SU-DHL-6 (cell line): ENCODE measurements around the gene APOC4.
A peak's percentile ranks its signal among the peaks of the same experiment; 100 is the strongest.

Experiments
- H2AFZ ChIP-seq: fragments of 200-600 bp; sonication (generic); 2 replicates; pipeline ENCODE4 v1.6.1; 2014; ENCODE audit warnings: low read depth, mild to moderate bottlenecking, moderate library complexity, mixed read lengths, antibody characterized with exemption, low read length; ENCODE audit not compliant: severe bottlenecking
- H3F3A ChIP-seq: fragments of 200-600 bp; shearing (Covaris generic); 2 replicates; pipeline ENCODE4 v1.6.0; 2016; ENCODE audit warnings: antibody characterized with exemption, mild to moderate bottlenecking; ENCODE audit not compliant: insufficient read depth
- H3K27ac ChIP-seq: fragments of 200-600 bp; sonication (generic); 2 replicates; pipeline ENCODE4 v1.5.1; 2016; ENCODE audit warnings: low read depth, mild to moderate bottlenecking, low read length, moderate library complexity, mixed read lengths
- H3K27me3 ChIP-seq: fragments of 200-600 bp; sonication (generic), shearing (Covaris generic); 2 replicates; pipeline ENCODE4 v1.6.0; 2014; ENCODE audit warnings: mild to moderate bottlenecking, low read length
- H3K36me3 ChIP-seq: fragments of 200-600 bp; sonication (generic); 2 replicates; pipeline ENCODE4 v1.6.1; 2014; ENCODE audit warnings: mild to moderate bottlenecking, low read length, mixed read lengths
- H3K4me2 ChIP-seq: fragments of 300-600, 200-600 bp; shearing (Covaris generic), sonication (generic); 2 replicates; pipeline ENCODE4 v1.6.0; 2014; ENCODE audit warnings: low read length, low read depth, mild to moderate bottlenecking; ENCODE audit not compliant: poor library complexity, severe bottlenecking
- H3K4me3 ChIP-seq: fragments of 200-600 bp; sonication (generic); 2 replicates; pipeline ENCODE4 v1.5.1; 2014; ENCODE audit warnings: antibody characterized with exemption, low read length, mild to moderate bottlenecking, mixed read lengths; ENCODE audit not compliant: insufficient read depth, poor library complexity, severe bottlenecking
- H3K79me2 ChIP-seq: fragments of 200-600 bp; sonication (generic); 2 replicates; pipeline ENCODE4 v1.6.1; 2014; ENCODE audit warnings: mild to moderate bottlenecking, low read length, moderate library complexity; ENCODE audit not compliant: insufficient read depth
- H3K9ac ChIP-seq: fragments of 200-600 bp; sonication (generic); 2 replicates; pipeline ENCODE4 v1.7.0; 2014; ENCODE audit warnings: mild to moderate bottlenecking, low read length
- H3K9me2 ChIP-seq: fragments of 200-600 bp; sonication (generic); replicated peaks from 2 replicates; pipeline ENCODE4 v1.6.1; 2014; ENCODE audit warnings: low read length; ENCODE audit not compliant: insufficient read depth
- H3K9me3 ChIP-seq: fragments of 200-600 bp; sonication (generic); 2 replicates; pipeline ENCODE4 v1.6.1; 2014; ENCODE audit warnings: low read length, mixed read lengths; ENCODE audit not compliant: insufficient read depth
- H4K20me1 ChIP-seq: fragments of 200-600 bp; sonication (generic); 2 replicates; pipeline ENCODE4 v1.6.1; 2014; ENCODE audit warnings: low read depth, mild to moderate bottlenecking, antibody characterized with exemption, low read length, moderate library complexity, mixed read lengths
- CTCF ChIP-seq: fragments of 200-600 bp; sonication (generic); IDR thresholded peaks from one replicate; pipeline ENCODE4 v1.5.1; 2017; ENCODE audit warnings: antibody characterized with exemption, mild to moderate bottlenecking, low read length, moderate library complexity; ENCODE audit not compliant: insufficient read depth, poor library complexity, severe bottlenecking
- EZH2phosphoT487 ChIP-seq: fragments of 200-600 bp; sonication (generic), shearing (Covaris generic); conservative IDR thresholded peaks from 2 replicates; pipeline ENCODE4 v1.6.1; 2018; ENCODE audit warnings: mild to moderate bottlenecking, antibody characterized with exemption, low read length, moderate library complexity, mixed read lengths

APOC4 gene

GRCh38 chr19:44993526-44993925 lies 51.5 kb downstream of the APOC4 start:
- H3K9me2 ChIP-seq = no peaks in the 10 kb centered on the region
- no peaks in the 10 kb centered on the region for H3K9me3 ChIP-seq
- TF ChIP-seq EZH2phosphoT487 (no peak), CTCF (no peak)

GRCh38 chr19:44993926-44994537 lies 52.0 kb downstream of the APOC4 start:
- H3K27ac ChIP-seq = peak overlapping the region; percentile 54
- no peaks in the 10 kb centered on the region for H3K27me3 ChIP-seq
- H3K9ac ChIP-seq = no peak overlapping the region

More at GRCh38 chr19:44993526-44993925, 51.5 kb downstream of the APOC4 start:
- H3K4me2 ChIP-seq = no peak overlapping the region
- H4K20me1 ChIP-seq = no peaks in the 10 kb centered on the region
- H3K27ac ChIP-seq = peak overlapping the region; percentile 20; the same call in 1 of the 2 replicates
- H3K36me3 ChIP-seq = no peaks in the 10 kb centered on the region
- H3K4me3 ChIP-seq = no peak overlapping the region
- H3K79me2 ChIP-seq = no peaks in the 10 kb centered on the region
- H3K9ac ChIP-seq = no peak overlapping the region
- H3F3A ChIP-seq = peaks cover 7% of the 10 kb centered on the region
- no peak overlapping the region for H2AFZ ChIP-seq
- no peaks in the 10 kb centered on the region for H3K27me3 ChIP-seq

More at GRCh38 chr19:44993926-44994537, 52.0 kb downstream of the APOC4 start:
- peaks cover 9% of the 10 kb centered on the region for H3F3A ChIP-seq
- no peak overlapping the region for H3K4me3 ChIP-seq
- TF ChIP-seq CTCF (no peak), EZH2phosphoT487 (no peak)
- H2AFZ ChIP-seq = no peak overlapping the region
- no peaks in the 10 kb centered on the region for H3K79me2 ChIP-seq
- H3K9me3 ChIP-seq = no peaks in the 10 kb centered on the region
- no peaks in the 10 kb centered on the region for H3K9me2 ChIP-seq
- H4K20me1 ChIP-seq = no peaks in the 10 kb centered on the region
- no peak overlapping the region for H3K4me2 ChIP-seq
- no peaks in the 10 kb centered on the region for H3K36me3 ChIP-seq
